ENCODE results near the gene ARVCF. TPM values are rescaled to one million over a fixed set of nuclear protein-coding genes. Genes with fewer than 3 reads are reported as not detected.

The ARVCF gene
- total and polyA plus RNA-seq, 4 donors: 15.4 to 102 (median 62.1) TPM

DNA sequence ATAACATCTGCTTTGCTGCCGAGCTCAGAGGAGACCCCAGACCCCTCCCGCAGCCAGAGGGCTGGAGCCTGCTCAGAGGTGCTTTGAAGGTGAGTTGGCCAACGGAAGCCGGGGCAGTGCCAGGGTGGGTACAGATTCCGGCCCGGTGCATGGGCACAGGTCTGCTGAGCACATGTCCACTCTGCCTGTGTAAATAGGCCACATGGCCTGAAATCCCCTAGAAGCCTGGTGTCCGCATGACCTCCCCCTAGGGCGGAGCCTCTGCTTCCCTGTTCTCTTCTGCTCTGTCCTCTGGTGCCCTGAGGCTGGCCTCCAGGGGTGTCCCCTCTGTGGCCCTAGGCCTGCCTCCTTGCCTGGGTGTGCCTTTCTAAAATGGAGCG, 55.4 kb downstream of the ARVCF start:
- Histone ChIP-seq H3K27ac (ENCODE audit: low read depth in 1 of 2, low read length in 2 of 2) (no peak overlapping the region), H3K4me3 (ENCODE audit: low read length in 2 of 2) (no peak overlapping the region), H3K36me3 (ENCODE audit: control insufficient read depth in 1 of 2, insufficient read depth in 2 of 2, low read length in 1 of 2) (no peaks in the 10 kb centered on the region), H3K27me3 (ENCODE audit: control insufficient read depth in 1 of 2, insufficient read depth in 2 of 2, low read length in 1 of 2) (no peaks in the 10 kb centered on the region), H3K9me3 (ENCODE audit: control insufficient read depth, low read length) (no peaks in the 10 kb centered on the region), H3K4me1 (ENCODE audit: control insufficient read depth in 1 of 2, insufficient read depth in 2 of 2, low read length in 2 of 2) (no peaks in the 10 kb centered on the region)
- DNase-seq: peak; percentile 51 to 66
- WGBS, 2 donors: 79 to 85% methylated on average over 9 of the region's 9 CpGs
- no peak for ATAC-seq (ENCODE audit: low FRiP score)
- intact Hi-C loops (cut with DNase I): no loop called here

DNA sequence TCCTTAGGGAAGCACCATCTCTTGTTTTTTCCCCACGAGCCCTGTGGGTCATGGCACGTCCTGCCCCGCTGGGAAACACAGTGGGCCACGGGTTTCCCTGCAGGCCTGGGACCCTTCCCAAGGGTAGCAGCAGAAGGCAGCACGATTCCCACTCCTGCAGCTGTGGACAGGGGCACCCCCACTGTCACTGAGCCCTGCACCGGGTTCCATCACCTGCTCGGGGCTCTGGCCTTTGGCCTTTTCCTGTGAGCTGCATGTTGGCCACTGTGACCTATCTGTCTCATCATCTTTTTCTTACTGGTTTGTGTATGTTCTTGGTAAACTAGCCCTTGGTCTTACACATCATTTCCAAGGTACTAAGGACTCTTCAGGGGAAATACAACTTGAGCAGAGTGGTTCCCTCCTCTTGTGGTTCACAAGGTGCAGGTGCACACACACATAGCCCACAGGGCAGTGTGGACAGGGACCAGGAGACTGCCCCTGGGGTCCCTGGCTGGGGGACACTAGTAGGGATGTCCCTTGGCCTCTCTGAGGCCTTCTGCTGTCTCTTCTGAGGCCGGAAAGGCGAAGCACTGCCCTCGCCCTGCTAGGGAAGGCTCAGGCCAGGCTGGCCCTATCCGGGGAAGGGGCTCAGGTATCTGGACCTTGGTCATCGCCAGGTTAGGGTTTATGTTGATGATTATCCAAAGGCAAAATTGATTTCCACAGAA, 56.0 kb downstream of the ARVCF start:
- WGBS, 2 donors: 87 to 89% methylated on average over 12 of the region's 12 CpGs
- H3K4me3 ChIP-seq (ENCODE audit: low read length in 2 of 2): no peak overlapping the region
- H3K4me1 ChIP-seq (ENCODE audit: control insufficient read depth in 1 of 2, insufficient read depth in 2 of 2, low read length in 2 of 2): no peaks in the 10 kb centered on the region
- H3K27me3 ChIP-seq (ENCODE audit: control insufficient read depth in 1 of 2, insufficient read depth in 2 of 2, low read length in 1 of 2): no peaks in the 10 kb centered on the region
- intact Hi-C loops (cut with DNase I): no loop called here
- H3K36me3 ChIP-seq (ENCODE audit: control insufficient read depth in 1 of 2, insufficient read depth in 2 of 2, low read length in 1 of 2): no peaks in the 10 kb centered on the region
- H3K27ac ChIP-seq (ENCODE audit: low read depth in 1 of 2, low read length in 2 of 2): no peak overlapping the region
- no peaks in the 10 kb centered on the region for H3K9me3 ChIP-seq (ENCODE audit: control insufficient read depth, low read length)
- ATAC-seq (ENCODE audit: low FRiP score): no peak
- DNase-seq: peak in 1 of 2 donors; percentile 59

DNA sequence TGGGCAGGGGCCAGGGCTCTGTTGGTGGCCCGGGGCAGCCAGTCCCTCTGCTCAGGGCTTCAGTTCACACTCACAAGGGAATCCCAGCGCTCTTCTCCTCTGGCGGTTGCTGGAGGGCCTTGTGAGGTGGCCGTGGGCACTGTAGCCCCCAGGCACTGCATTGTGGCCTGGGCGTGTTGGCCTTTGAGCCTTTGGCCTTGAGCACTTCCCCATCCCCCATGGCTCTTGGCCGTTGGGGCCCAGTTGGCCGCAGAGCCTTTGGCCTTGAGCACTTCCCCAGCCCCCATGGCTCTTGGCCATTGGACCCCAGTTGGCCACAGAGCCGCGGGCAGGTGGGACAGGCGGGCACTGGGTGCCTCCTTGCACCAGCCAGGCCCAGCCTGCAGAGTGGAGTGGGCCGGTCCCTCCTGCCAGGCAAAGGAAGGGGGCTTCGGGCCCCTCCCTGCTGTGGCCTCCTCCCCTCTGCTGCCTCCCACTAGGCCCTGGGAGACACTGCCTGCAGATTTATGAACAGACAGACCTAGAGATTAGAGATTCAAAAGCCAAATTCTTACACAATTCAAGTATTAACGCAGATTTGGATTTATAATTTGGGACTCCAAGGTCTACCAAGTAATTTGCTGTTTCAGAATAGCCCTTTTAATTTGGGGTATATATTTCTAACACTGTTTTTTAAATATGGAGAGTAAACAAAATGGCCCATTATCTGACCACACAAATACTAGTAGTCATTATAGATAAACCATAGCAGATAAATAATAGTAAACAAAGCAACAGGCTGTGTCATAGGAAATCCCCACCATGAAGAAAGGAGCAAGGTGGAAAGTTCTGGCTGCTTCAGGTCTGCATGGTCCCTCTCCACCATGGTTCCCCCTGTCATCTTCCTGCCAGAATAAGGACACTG, 56.8 kb downstream of the ARVCF start:
- ATAC-seq (ENCODE audit: low FRiP score) (peak; percentile 44), DNase-seq (peak; percentile 45 to 72)
- H3K36me3 ChIP-seq (ENCODE audit: control insufficient read depth in 1 of 2, insufficient read depth in 2 of 2, low read length in 1 of 2): no peaks in the 10 kb centered on the region
- no peak overlapping the region for H3K27ac ChIP-seq (ENCODE audit: low read depth in 1 of 2, low read length in 2 of 2)
- H3K9me3 ChIP-seq (ENCODE audit: control insufficient read depth, low read length): no peaks in the 10 kb centered on the region
- no peaks in the 10 kb centered on the region for H3K27me3 ChIP-seq (ENCODE audit: control insufficient read depth in 1 of 2, insufficient read depth in 2 of 2, low read length in 1 of 2)
- 34 to 36% methylated on average over 8 to 13 of the region's 13 CpGs for WGBS, 2 donors
- no peak overlapping the region for H3K4me3 ChIP-seq (ENCODE audit: low read length in 2 of 2)
- intact Hi-C loops (cut with DNase I): no loop called here
- no peaks in the 10 kb centered on the region for H3K4me1 ChIP-seq (ENCODE audit: control insufficient read depth in 1 of 2, insufficient read depth in 2 of 2, low read length in 2 of 2)

DNA sequence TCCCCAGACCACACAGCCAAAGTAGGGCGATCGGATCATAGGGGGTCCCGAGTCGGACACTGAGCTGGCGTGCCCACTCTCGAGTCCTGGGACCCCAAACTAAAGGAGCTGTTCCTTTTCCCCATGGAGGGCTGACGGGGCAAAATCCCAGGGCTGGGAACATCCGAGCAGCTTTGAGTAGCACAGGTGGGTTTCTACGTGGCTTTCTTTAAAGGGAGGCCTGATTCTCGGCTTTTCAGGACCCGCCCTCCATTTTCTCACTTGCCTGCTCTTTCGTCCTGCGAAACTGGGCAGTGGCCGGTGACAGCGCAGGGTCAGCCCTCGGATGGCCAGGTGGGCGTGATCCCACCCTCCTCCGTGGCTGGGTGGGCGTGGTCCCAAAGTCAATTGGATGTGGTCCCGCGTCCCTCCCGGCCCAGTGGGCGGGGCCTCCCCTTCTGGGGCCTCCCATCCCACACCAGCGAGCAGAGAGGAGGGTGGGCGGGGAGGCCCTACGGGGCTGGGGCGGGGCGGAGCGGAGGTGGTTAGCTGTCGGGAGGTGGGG, 57.5 kb downstream of the ARVCF start:
- no peaks in the 10 kb centered on the region for H3K4me1 ChIP-seq (ENCODE audit: control insufficient read depth in 1 of 2, insufficient read depth in 2 of 2, low read length in 2 of 2)
- H3K4me3 ChIP-seq (ENCODE audit: low read length in 2 of 2): no peak overlapping the region
- ATAC-seq (ENCODE audit: low FRiP score): peak; percentile 85
- peak; percentile 85 to 92 for DNase-seq
- H3K36me3 ChIP-seq (ENCODE audit: control insufficient read depth in 1 of 2, insufficient read depth in 2 of 2, low read length in 1 of 2): no peaks in the 10 kb centered on the region
- H3K27ac ChIP-seq (ENCODE audit: low read depth in 1 of 2, low read length in 2 of 2): peak overlapping the region in 1 of 2 donors; percentile 5
- WGBS, 2 donors: 11 to 16% methylated on average over 23 to 30 of the region's 30 CpGs
- intact Hi-C loops (cut with DNase I): no loop called here
- no peaks in the 10 kb centered on the region for H3K9me3 ChIP-seq (ENCODE audit: control insufficient read depth, low read length)
- H3K27me3 ChIP-seq (ENCODE audit: control insufficient read depth in 1 of 2, insufficient read depth in 2 of 2, low read length in 1 of 2): no peaks in the 10 kb centered on the region

DNA sequence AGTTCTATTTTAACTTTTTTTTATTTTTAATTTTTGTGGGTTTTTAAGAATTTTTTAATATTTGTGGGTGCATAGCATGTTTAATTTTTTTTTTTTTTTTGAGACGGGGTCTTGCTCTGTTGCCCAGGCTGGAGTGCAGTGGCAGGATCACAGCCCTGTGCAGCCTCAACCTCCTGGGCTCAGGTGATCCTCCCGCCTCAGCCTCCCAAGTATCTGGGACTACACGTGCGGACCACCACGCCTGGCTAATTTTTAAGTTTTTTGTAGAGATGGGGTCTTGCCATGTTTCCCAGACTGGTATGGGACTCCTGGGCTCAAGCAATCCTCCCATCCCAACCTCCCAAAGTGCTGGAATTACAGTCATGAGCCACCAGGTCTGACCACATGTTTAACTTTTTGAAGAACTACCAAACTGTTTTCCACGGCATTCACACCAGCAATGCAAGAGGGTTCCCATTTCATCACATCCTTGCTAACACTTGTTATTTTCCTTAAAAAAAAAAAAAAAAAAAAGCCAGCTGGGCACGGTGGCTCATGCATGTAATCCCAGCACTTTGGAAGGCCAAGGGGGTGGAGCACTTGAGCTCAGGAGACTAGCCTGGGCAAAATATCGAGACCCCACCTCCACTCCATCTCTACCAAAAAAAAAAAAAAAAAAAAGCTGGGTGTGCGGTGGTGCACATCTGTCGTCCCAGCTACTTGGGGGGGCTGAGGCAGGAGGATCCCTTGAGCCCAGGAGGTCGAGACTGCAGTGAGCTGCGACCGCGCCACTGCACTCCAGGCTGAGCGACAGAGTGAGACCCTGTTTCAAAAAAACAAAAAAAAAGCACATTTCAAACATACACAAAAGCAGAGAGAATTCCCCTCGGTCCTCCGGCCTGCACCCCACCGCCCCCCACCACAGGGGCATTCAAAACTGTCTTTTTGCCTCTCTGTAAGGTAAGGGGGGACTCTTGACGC, 58.3 kb downstream of the ARVCF start:
- ATAC-seq (ENCODE audit: low FRiP score): peak; percentile 44
- peak overlapping the region in 1 of 2 donors; percentile 5 for H3K27ac ChIP-seq (ENCODE audit: low read depth in 1 of 2, low read length in 2 of 2)
- H3K4me3 ChIP-seq (ENCODE audit: low read length in 2 of 2): no peak overlapping the region
- no peaks in the 10 kb centered on the region for H3K4me1 ChIP-seq (ENCODE audit: control insufficient read depth in 1 of 2, insufficient read depth in 2 of 2, low read length in 2 of 2)
- intact Hi-C loops (cut with DNase I): no loop called here
- WGBS, 2 donors: 52 to 65% methylated on average over 18 to 19 of the region's 19 CpGs
- no peaks in the 10 kb centered on the region for H3K36me3 ChIP-seq (ENCODE audit: control insufficient read depth in 1 of 2, insufficient read depth in 2 of 2, low read length in 1 of 2)
- DNase-seq: peak; percentile 56 to 62
- H3K27me3 ChIP-seq (ENCODE audit: control insufficient read depth in 1 of 2, insufficient read depth in 2 of 2, low read length in 1 of 2): no peaks in the 10 kb centered on the region
- no peaks in the 10 kb centered on the region for H3K9me3 ChIP-seq (ENCODE audit: control insufficient read depth, low read length)

DNA sequence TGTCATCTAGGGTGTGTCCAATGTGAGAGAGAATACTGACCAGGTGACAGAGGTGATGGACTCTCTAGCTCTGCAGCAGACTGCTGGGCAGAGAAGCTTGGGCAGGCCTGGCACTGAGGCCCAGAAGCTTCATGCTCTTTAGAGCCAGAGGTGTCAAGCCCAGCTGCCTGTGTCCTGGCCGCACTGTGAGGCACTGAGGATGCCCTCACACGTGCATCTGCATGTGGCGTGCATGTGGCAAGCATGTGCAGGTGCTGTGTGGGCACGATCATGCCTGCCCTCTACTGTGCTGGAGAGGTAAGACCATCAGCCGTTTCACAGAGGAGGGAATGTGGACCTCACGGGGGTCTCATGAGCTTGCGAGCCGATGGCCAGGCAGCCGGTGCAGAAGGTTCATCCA, 59.2 kb downstream of the ARVCF start:
- WGBS, 2 donors: 93 to 94% methylated on average over 9 of the region's 9 CpGs
- no peak overlapping the region for H3K4me3 ChIP-seq (ENCODE audit: low read length in 2 of 2)
- ATAC-seq (ENCODE audit: low FRiP score) (no peak), DNase-seq (peak; percentile 44 to 54)
- H3K27ac ChIP-seq (ENCODE audit: low read depth in 1 of 2, low read length in 2 of 2): no peak overlapping the region
- no peaks in the 10 kb centered on the region for H3K4me1 ChIP-seq (ENCODE audit: control insufficient read depth in 1 of 2, insufficient read depth in 2 of 2, low read length in 2 of 2)
- no peaks in the 10 kb centered on the region for H3K36me3 ChIP-seq (ENCODE audit: control insufficient read depth in 1 of 2, insufficient read depth in 2 of 2, low read length in 1 of 2)
- H3K9me3 ChIP-seq (ENCODE audit: control insufficient read depth, low read length): no peaks in the 10 kb centered on the region
- intact Hi-C loops (cut with DNase I): no loop called here
- no peaks in the 10 kb centered on the region for H3K27me3 ChIP-seq (ENCODE audit: control insufficient read depth in 1 of 2, insufficient read depth in 2 of 2, low read length in 1 of 2)

DNA sequence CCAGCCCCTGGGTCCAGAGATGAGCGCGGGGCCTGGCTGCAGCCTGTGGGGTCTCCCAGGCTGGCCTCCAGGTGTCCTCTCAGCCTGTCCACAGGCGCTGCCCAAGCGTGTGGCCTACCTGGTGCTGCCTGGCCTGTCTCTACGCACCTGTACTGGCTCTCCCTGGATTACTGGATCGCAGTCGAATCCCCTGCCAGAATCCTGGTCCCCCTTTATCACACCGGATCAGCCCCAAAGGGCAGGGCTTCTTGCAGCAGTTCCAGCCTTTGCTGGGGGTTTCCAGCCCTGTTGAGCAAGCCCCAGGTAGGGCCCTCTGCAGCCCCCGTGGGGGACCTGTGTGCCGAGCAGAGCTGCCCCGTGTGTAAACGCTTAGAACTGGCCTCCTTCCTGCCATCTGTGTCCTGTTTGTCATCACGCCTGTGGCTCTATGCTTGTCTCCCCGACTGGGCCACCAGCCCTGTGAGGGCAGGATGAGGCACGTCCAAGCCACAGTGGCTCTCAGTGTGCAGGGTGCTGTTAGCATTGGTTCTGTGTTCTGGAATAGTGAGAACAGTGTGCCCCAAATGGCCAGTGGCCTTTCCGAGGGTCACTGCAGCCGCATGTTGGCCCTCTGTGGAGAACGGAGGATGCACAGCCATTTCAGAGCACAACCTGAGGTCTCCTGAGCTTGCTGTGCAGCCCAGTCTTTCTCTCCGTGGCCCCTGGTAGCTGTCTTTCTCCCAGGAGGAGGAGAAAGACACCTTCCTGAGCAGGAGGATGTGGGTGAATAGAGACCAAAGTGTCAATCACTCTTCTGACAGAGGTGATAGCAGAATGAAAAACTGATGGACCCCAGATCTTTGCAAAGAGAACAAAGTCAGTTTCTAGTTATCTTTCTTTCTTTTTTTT, 61.1 kb downstream of the ARVCF start:
- Histone ChIP-seq H3K27me3 (ENCODE audit: control insufficient read depth in 1 of 2, insufficient read depth in 2 of 2, low read length in 1 of 2) (no peaks in the 10 kb centered on the region), H3K4me3 (ENCODE audit: low read length in 2 of 2) (no peak overlapping the region), H3K27ac (ENCODE audit: low read depth in 1 of 2, low read length in 2 of 2) (no peak overlapping the region), H3K4me1 (ENCODE audit: control insufficient read depth in 1 of 2, insufficient read depth in 2 of 2, low read length in 2 of 2) (no peaks in the 10 kb centered on the region), H3K9me3 (ENCODE audit: control insufficient read depth, low read length) (no peaks in the 10 kb centered on the region), H3K36me3 (ENCODE audit: control insufficient read depth in 1 of 2, insufficient read depth in 2 of 2, low read length in 1 of 2) (no peaks in the 10 kb centered on the region)
- DNase-seq (peak; percentile 43 to 62), ATAC-seq (ENCODE audit: low FRiP score) (no peak)
- intact Hi-C loops (cut with DNase I): no loop called here
- WGBS, 2 donors: 71 to 72% methylated on average over 19 of the region's 19 CpGs
